ENCODE data around the gene TCOF1.

DNA sequence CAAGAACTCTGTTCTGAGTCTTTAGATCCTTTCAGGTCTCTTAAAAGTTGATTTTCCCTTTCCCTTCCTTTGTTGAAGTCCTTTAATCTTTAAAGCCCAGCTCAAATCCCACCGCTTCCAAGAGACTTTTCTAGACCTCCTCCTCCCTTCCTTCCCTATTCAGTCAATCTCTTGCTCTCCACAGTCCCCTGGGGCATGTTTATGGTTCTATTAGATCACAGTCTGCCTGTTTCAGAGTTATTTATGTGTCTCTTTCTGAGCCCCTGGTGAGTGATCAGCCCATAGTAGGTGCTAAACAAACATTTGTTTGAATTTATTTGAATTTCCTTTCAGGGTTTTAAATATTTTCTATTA lies 47.6 kb upstream of the TCOF1 start:
- TF ChIP-seq MAX (IDR thresholded peaks at IDR 0.05): no peak
- no peak for TF ChIP-seq REST (IDR thresholded peaks at IDR 0.05; ENCODE audit: low read depth)
- TF ChIP-seq RAD21 (IDR thresholded peaks at IDR 0.05; ENCODE audit: low read depth): no peak
- TF ChIP-seq EP300 (IDR thresholded peaks at IDR 0.05; ENCODE audit: borderline replicate concordance): no peak
- TF ChIP-seq YY1 (IDR thresholded peaks at IDR 0.05; ENCODE audit: low read depth): no peak
